AG09309 (cell line): Measurements from ENCODE around the gene SPATC1L.
"Not testable (repeated sequence)": the region's sequence is repeated elsewhere in the genome, so short reads cannot be mapped to it uniquely, and the experiment has no call there.

Experiments used
- DNase-seq: peaks from one replicate; pipeline ENCODE4 v3.0.0-alpha.2; 2010; ENCODE audit warnings: low read depth
- H3K4me3 ChIP-seq: 2 replicates; pipeline ENCODE4 v1.5.1; 2011; ENCODE audit warnings: mild to moderate bottlenecking, low read depth, low read length, moderate library complexity; ENCODE audit not compliant: control insufficient read depth
- CTCF ChIP-seq: IDR thresholded peaks from 2 replicates; pipeline ENCODE4 v1.5.1; 2011; ENCODE audit warnings: mild to moderate bottlenecking, low read depth, low read length, inconsistent platforms; ENCODE audit not compliant: insufficient read depth, control insufficient read depth; ENCODE audit errors: missing control alignments

The SPATC1L gene

DNA sequence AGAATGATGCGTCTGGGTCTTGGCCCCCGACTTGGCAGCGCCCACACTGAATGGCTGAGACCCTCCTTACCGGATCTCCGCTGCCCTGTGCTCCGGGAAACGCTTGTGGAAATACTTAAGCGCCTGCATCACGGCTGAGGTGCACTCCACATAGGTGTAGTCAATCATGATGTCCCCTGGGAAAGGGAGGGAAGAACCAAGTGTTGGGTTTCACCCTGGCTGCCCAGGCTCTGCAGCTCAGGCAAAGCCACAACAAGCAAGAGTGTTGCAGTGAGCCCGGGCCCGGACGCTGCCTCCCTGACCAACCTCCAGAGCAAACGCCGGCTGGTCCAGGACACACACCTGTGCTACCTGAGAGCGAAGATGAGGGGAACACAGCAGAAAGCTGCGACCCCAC is 21.5 kb upstream of the SPATC1L start:
- no peak overlapping the region for H3K4me3 ChIP-seq
- no peak for DNase-seq
- no peak for TF ChIP-seq CTCF

- no peak for DNase-seq
- TF ChIP-seq CTCF, result no peak
- H3K4me3 ChIP-seq, result no peak overlapping the region
These were observed 20.9 kb upstream of the SPATC1L start for GRCh38 chr21:46205166-46205565.

GRCh38 chr21:46203203-46203600 is 18.9 kb upstream of the SPATC1L start:
- DNase-seq, result no peak
- no peak overlapping the region for H3K4me3 ChIP-seq
- no peak for TF ChIP-seq CTCF

GRCh38 chr21:46202592-46203202 is 18.4 kb upstream of the SPATC1L start:
- TF ChIP-seq CTCF, result no peak
- DNase-seq, result no peak
- H3K4me3 ChIP-seq, result no peak overlapping the region

- DNase-seq, H3K4me3 ChIP-seq: not testable (repeated sequence)
These were observed 16.9 kb upstream of the SPATC1L start for GRCh38 chr21:46200877-46201803.

GRCh38 chr21:46199436-46200373 is 15.4 kb upstream of the SPATC1L start:
- no peak for DNase-seq
- no peak overlapping the region for H3K4me3 ChIP-seq
- TF ChIP-seq CTCF, result no peak
